T-helper 22 cell (primary cell): ENCODE measurements around the gene INTS6L.
"Not testable (repeated sequence)": the region's sequence is repeated elsewhere in the genome, so short reads cannot be mapped to it uniquely, and the experiment has no call there.

Experiments used
- DNase-seq: peaks from one replicate; pipeline ENCODE4 v3.0.0-alpha.2; 2020; ENCODE audit warnings: low read depth

The INTS6L gene

GRCh38 chrX:135624408-135625204 is 104.1 kb downstream of the INTS6L start:
- not testable (repeated sequence) for DNase-seq

- no peak for DNase-seq
Observed at GRCh38 chrX:135625995-135626394, 105.5 kb downstream of the INTS6L start.

- DNase-seq = no peak
Observed at GRCh38 chrX:135629342-135629741, 108.9 kb downstream of the INTS6L start.
